AG20443 (cell line): Measurements from ENCODE around the gene OR8B4.
"Not testable (repeated sequence)": the region's sequence is repeated elsewhere in the genome, so short reads cannot be mapped to it uniquely, and the experiment has no call there.

Experiments
- DNase-seq: peaks from one replicate; pipeline ENCODE4 v3.0.0; 2012; ENCODE audit warnings: low spot score, mixed read lengths

OR8B4 gene

DNA sequence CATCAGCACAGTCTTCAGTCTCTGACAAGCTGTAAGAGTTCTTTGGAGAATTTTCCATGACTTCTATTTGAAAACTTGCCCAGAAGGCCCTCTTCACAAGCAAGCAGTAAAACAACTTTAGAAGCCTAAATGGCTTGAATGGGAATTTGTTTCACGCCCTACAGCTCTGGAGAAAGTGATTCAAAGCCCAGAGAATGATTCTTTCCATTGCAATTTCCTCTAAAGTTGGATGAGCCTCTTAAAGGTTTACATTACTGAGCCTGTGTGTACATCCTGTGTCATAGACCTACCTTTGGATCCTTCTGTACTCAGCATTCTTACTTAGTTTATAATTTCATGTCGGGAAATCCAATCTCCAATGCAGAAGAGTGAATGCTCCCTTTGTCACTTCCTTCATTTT lies 19.1 kb downstream of the OR8B4 start:
- no peak for DNase-seq

DNA sequence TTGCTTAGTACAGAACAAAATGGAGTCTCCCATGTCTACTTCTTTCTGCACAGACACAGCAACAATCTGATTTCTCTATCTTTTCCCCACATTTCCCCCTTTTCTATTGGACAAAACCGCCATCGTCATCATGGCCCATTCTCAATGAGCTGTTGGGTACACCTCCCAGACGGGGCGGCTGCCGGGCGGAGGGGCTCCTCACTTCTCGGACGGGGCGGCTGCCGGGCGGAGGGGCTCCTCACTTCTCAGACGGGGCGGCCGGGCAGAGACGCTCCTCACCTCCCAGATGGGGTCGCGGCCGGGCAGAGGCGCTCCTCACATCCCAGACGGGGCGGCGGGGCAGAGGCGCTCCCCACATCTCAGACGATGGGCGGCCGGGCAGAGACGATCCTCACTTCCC lies 21.5 kb downstream of the OR8B4 start:
- DNase-seq = not testable (repeated sequence)

DNA sequence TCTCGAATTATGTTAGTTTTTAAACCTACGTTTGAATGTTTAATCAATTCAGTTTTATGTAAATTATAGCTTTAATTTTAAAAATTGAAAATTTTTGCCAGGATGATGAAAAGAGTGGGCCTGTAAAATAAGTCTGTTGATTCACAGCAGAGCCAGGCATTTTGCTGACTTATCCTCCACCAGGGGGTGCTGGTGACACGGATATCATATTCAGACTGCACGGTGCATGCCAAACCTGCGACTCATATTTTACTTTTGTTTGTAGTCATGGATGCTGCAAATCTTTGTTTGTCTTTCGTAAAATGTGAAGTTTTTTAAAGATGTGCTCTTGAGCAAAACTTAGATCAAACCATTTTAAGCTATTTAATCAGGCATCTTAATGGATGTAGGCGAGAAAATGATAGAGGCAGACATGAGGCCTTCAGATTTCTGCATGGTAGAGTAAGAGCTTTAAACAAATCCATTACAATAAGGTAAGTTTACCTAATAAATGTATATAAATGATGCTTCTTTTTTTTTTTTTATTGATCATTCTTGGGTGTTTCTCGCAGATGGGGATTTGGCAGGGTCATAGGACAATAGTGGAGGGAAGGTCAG lies 22.2 kb downstream of the OR8B4 start:
- DNase-seq = peak; percentile 78

DNA sequence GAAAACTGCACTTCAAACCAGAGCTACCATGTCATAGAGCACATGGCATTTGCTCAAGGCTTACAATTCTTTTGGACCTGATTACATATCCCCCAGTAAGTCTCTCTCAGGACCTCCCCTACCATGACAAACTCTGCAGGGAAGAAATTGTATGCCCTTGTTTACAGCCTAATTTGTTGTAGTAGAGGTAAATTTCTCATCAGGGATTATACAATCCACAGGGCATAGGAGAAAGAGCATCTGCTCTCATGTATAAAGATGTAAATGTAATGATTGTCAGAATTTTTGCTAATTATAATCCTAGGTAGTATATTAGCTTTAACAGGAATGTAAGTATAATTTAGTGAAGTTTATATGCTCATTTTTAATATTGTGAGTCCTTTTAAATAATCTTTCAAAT lies 25.7 kb downstream of the OR8B4 start, which contains the start of gene OR8B3:
OR8B3 (minus strand) TSS at position 101 of the 400 bp plus-strand sequence. CDS start 1,673 bp downstream, outside the sequence.
- no peak for DNase-seq

DNA sequence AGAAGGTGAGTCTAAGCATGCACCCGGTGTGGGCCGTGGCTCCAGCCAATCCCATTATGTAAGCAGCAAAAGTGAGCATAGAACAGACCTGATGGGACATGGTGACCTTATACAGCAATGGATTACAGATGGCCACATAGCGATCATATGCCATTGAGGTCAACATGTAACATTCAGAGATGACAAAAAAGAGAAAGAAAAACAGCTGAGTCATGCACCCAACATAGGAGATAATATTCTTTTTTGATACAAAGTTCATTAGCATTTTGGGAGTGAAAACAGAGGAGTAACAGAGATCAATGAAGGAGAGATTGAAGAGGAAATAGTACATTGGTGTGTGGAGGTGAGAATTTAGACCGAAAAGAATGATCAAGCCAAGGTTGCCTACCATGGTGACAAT lies 27.8 kb downstream of the OR8B4 start:
- DNase-seq = not testable (repeated sequence)

DNA sequence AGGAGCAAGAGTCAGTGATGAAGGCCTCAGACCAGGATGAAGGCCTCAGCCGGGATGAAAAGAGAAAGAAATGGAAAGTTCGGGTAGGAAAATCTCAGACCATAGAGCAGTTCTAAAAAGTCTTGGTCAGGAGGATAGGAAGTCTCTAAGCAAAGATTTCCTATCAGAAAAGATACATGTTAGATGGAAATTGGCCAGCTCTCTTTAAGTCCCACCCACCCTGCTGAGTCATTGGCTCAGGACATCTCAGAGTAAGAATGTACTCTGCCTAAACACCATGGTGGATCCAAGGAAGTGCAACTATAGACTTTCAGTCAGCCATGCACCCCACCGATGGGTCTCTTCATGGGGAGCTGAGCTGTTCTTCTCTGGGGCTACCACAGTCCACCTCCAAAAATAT lies 30.3 kb downstream of the OR8B4 start:
- DNase-seq = no peak

DNA sequence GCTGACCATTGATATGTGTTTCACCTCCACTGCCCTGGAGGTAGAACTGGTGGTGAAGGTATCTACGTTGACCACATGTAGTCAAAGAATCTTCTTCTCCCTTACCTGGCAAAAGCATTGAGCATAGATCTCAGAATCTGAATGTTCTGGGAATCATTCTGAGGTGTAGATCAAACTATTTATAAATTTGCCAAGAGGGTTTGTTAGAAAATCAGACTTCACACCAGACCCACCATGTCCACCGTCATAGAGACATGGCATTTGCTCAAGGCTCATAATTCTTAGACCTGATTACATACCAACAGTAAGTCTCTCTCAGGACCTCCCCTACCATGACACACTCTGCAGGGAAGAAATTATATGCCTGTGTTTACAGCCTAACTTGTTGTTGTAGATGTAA lies 40.3 kb downstream of the OR8B4 start, which contains the start of gene OR8B2:
OR8B2 (minus strand) TSS at position 101 of the 400 bp plus-strand sequence. CDS start 1,156 bp downstream, outside the sequence.
- no peak for DNase-seq

DNA sequence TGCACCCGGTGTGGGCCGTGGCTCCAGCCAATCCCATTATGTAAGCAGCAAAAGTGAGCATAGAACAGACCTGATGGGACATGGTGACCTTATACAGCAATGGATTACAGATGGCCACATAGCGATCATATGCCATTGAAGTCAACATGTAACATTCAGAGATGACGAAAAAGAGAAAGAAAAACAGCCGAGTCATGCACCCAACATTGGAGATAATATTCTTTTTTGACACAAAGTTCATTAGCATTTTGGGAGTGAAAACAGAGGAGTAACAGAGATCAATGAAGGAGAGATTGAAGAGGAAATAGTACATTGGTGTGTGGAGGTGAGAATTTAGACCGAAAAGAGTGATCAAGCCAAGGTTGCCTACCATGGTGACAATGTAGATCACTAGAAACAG lies 41.8 kb downstream of the OR8B4 start:
- not testable (repeated sequence) for DNase-seq

DNA sequence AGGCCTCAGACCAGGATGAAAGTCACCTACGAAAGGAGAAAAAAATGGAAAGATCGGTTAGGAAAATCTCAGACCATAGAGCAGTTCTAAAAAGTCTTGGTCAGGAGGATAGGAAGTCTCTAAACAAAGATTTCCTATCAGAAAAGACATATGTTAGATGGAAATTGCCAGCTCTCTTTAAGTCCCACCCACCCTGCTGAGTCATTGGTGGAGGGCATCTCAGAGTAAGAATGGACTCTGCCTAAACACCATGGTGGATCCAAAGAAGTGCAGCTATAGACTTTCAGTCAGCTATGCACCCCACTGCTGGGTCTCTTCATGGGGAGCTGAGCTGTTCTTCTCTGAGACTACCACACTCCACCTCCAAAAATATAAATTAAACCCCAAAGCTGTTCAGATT lies 44.1 kb downstream of the OR8B4 start:
- DNase-seq = no peak

DNA sequence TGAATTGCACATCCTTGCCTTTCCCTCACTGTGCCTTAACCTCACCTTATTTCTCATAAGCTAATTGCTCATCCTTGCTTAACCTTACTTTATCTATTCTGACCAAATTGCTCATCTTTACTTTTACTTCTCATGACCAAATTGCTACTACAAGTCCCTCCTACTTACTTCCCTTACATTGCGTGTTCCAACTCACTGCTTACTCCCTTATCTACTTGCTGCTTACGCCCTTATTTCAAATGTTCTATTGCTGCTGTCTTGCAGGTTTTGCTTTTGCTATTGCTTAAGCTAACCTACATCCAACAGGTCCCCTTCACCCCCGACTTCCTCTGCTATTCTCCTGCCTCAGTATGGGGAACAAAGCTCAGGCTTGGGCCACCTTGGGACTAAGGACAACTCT lies 48.4 kb downstream of the OR8B4 start:
- no peak for DNase-seq
